Heart left ventricle (tissue), 13 donors: ENCODE measurements around the gene WFDC9.
"Not testable (repeated sequence)": the region's sequence is repeated elsewhere in the genome, so short reads cannot be mapped to it uniquely, and the experiment has no call there.

Experiments used
- CTCF ChIP-seq, 12 donors: fragments of 200-600 bp; sonication (generic) in 4 of 12; IDR thresholded peaks; one replicate each; pipeline versions ENCODE4 v1.5.0 to v1.8.0; 2018 to 2022; ENCODE audit warnings: antibody characterized with exemption in 12 of 12, mild to moderate bottlenecking in 5 of 12
- POLR2A ChIP-seq, 2 donors: fragments of 450-650 bp; IDR thresholded peaks; one replicate each; pipeline ENCODE4 v1.6.1; 2017; ENCODE audit warnings: antibody characterized with exemption in 2 of 2, mild to moderate bottlenecking in 2 of 2, moderate library complexity in 2 of 2
- donor health status: ischemic (EF 13 %, LVEDD 7.1; RV severe dilation, severe dysfunction).
- donor health status: DM: no; HTN: yes; CAD: no.
- donor health status: DM: no; HTN: no; CAD: no.
- donor health status: ischemic (EF 25% LVEDD 6.9; RV normal size, moderate dysfunction).
- donor health status: ischemic (EF 25% LVEDD 5.7; RV mildly dilated, moderate dysfunction).
- donor health status: ischemic (EF 35%, LVEDD 5.7; RV mildly dilated, moderate dysfunction).
- donor health status: nonischemic (EF 11% LVEDD 7.7; RV severe dilation, severe dysfunction).
- donor health status: DM: yes; HTN: yes; CAD: no.
- donor health status: PGD.
- donor health status: ischemic (EF 29% LVEDD 5.4; RV normal size, mild dysfunction).
- donor health status: nonischemic (EF 23%, LVEDD 6.1; RV moderate dilation, normal function).

- TF ChIP-seq CTCF, POLR2A (IDR thresholded peaks at IDR 0.05): not testable (repeated sequence)
Measured at GRCh38 chr20:45645869-45646268, 14.8 kb upstream of the WFDC9 start.
